Measurements from ENCODE around the gene LIX1L.
A peak's percentile ranks its signal among the peaks of the same experiment; 100 is the strongest.

The LIX1L gene

DNA sequence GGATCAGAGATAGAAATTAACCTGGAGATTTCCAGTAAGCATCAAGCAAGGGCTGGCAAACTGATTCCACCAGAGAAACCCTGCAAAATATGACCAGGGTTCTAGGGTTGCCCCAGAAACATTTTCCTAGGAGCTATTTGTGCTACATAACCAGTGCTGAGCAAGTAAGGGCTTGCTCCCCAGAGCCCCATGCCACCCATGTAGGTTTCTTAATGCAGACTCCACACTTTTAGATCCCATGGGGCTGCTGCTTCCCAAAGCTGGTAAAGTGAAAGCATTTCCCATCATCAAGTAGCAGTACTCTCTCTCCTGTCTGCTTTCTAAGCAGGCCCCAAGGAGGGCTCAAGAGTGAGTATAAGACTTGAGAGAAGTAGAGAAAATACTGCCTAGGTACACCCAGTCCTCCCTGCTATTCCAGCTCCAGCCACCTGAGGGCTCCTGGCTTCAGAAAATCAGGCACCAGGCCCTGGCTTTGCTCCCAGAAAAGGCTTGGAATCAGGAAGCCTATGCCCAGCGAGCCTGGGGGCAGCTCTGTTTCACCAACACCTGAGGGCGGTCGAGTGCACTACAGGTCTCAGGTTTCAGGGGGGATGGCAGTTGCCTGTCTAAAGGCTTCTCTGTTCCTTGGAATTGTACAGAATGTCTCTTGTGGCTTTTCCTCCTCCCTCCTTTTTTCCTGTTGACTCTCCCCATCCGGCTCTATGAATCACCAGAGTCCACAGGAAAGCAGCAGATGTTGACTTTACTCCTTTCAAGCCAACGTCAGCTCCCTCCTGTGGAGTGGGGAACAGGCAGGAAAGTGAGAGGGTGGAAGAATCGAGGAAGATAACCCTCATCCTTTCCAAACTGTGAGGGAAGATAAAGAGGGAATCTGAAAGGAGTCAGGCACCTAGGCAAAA lies 66.0 kb downstream of the LIX1L start:
- peak; percentile 65 to 72 for DNase-seq

GRCh38 chr1:145891143-145891542 lies 66.7 kb downstream of the LIX1L start:
- DNase-seq, result no peak

DNA sequence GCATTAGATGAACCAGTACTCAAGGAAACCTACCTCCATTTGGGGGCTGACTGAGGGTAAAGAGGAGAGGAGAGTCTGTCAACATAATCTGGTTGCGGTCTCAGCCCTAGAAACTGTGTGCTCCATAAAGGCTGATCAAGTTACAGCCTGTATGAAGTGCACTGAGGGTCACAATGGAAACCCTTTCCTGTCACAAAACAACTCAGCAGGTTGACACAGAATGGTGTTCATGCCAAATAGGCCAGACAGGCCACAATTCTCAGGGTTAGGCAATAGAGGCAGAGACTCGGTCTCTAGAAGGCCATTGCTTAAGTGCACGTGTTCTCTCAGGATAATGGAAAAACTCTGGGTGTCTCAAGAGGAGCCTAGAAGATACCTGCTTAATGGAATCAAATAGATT lies 68.1 kb downstream of the LIX1L start:
- DNase-seq, result no peak

- no peak for DNase-seq
Measured at GRCh38 chr1:145887631-145888030, 70.2 kb downstream of the LIX1L start.

DNA sequence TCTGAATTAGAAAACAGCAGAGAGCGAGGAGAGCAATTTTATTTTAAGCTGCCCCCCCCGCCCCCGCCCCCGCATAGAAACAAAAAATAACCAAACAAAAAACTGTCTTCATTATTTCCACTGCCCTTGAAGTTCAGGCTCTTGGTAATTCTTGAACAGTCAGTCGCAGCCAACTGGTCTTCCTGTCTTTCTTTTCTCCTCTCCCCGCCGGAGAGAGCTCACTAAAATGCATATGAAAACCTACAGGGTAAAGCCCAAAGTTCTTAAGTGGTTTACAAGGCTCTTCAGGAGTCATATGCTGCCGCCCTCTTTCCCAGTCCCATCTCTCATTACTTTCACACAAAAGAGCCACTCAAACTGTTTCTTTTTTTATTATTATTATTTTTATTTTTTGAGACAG lies 71.0 kb downstream of the LIX1L start:
- no peak for DNase-seq

DNA sequence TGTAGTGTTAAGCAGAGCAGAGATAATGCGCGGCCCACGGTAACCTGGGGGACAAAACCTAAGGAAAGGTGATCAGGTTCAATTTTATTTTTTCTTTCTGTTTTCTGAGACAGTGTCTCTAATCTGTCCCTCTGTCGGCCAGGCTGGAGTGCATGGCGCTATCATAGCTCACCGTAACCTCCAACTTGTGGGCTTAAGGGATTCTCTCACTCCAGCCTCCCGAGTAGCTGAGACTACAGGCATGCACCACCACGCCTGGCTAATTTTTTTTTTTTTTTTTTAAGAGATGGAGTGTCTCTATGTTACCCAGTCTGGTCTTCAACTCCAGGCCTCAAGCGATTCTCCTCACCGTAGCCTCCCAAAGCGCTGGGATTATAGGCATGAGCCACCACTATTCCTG lies 71.4 kb downstream of the LIX1L start:
- DNase-seq, result no peak

- peak; percentile 92 to 93 for DNase-seq
Measured at GRCh38 chr1:145885738-145886287, 72.0 kb downstream of the LIX1L start, which contains the start of gene ANKRD35. Gene ANKRD35, minus strand, starts transcription at chr1:145885866. Its CDS starts 108 bp downstream, at chr1:145885758.

GRCh38 chr1:145884675-145885074 lies 73.1 kb downstream of the LIX1L start:
- no peak for DNase-seq
